HG02642 (cell line): ENCODE measurements around the gene NUTM2G.
"Not testable (repeated sequence)": the region's sequence is repeated elsewhere in the genome, so short reads cannot be mapped to it uniquely, and the experiment has no call there.

Source experiments
- ATAC-seq: cut with Tn5 transposase; IDR thresholded peaks from one replicate; pipeline ENCODE4 v1.9.1; 2021; ENCODE audit warnings: mild to moderate bottlenecking; ENCODE audit not compliant: unreplicated experiment, poor library complexity

The NUTM2G gene

GRCh38 chr9:96940982-96941381 is 12.3 kb downstream of the NUTM2G start:
- ATAC-seq: not testable (repeated sequence)

GRCh38 chr9:96941628-96942027 is 13.0 kb downstream of the NUTM2G start:
- not testable (repeated sequence) for ATAC-seq

GRCh38 chr9:96942181-96942580 is 13.5 kb downstream of the NUTM2G start:
- ATAC-seq: not testable (repeated sequence)

- not testable (repeated sequence) for ATAC-seq
These were observed 20.7 kb downstream of the NUTM2G start for GRCh38 chr9:96949346-96949745.

GRCh38 chr9:96950539-96950938 is 21.9 kb downstream of the NUTM2G start:
- not testable (repeated sequence) for ATAC-seq

- ATAC-seq: not testable (repeated sequence)
These were observed 38.9 kb downstream of the NUTM2G start for GRCh38 chr9:96967591-96967990.

GRCh38 chr9:96972552-96972951 is 43.9 kb downstream of the NUTM2G start:
- ATAC-seq: not testable (repeated sequence)

- not testable (repeated sequence) for ATAC-seq
These were observed 45.4 kb downstream of the NUTM2G start for GRCh38 chr9:96974037-96974436.

- not testable (repeated sequence) for ATAC-seq
These were observed 55.0 kb downstream of the NUTM2G start for GRCh38 chr9:96983496-96984122.

GRCh38 chr9:96984139-96984538 is 55.5 kb downstream of the NUTM2G start:
- ATAC-seq: not testable (repeated sequence)

- ATAC-seq: not testable (repeated sequence)
These were observed 56.2 kb downstream of the NUTM2G start for GRCh38 chr9:96984887-96985286.
